GM19397 (cell line): ENCODE data around the gene CNTN3.

Experiments used
- ATAC-seq: cut with Tn5 transposase; IDR thresholded peaks from one replicate; pipeline ENCODE4 v1.9.1; 2021; ENCODE audit warnings: mild to moderate bottlenecking, moderate library complexity; ENCODE audit not compliant: unreplicated experiment

CNTN3 gene

GRCh38 chr3:74611206-74611605 is 3.3 kb downstream of the CNTN3 start:
- no peak for ATAC-seq

GRCh38 chr3:74607803-74608202 is 6.7 kb downstream of the CNTN3 start:
- no peak for ATAC-seq

GRCh38 chr3:74606996-74607395 is 7.5 kb downstream of the CNTN3 start:
- ATAC-seq, result no peak

- no peak for ATAC-seq
Measured at GRCh38 chr3:74605437-74605836, 9.0 kb downstream of the CNTN3 start.

GRCh38 chr3:74603292-74603691 is 11.2 kb downstream of the CNTN3 start:
- no peak for ATAC-seq

- ATAC-seq, result no peak
Measured at GRCh38 chr3:74602471-74602870, 12.0 kb downstream of the CNTN3 start.

- no peak for ATAC-seq
Measured at GRCh38 chr3:74601793-74602192, 12.7 kb downstream of the CNTN3 start.

- ATAC-seq, result no peak
Measured at GRCh38 chr3:74599564-74599963, 14.9 kb downstream of the CNTN3 start.

- ATAC-seq, result no peak
Measured at GRCh38 chr3:74593152-74593551, 21.3 kb downstream of the CNTN3 start.

- no peak for ATAC-seq
Measured at GRCh38 chr3:74592359-74592758, 22.1 kb downstream of the CNTN3 start.

- ATAC-seq, result no peak
Measured at GRCh38 chr3:74591946-74592345, 22.5 kb downstream of the CNTN3 start.

- no peak for ATAC-seq
Measured at GRCh38 chr3:74591342-74591741, 23.1 kb downstream of the CNTN3 start.

- ATAC-seq, result no peak
Measured at GRCh38 chr3:74590620-74591262, 23.7 kb downstream of the CNTN3 start.

GRCh38 chr3:74584782-74585181 is 29.7 kb downstream of the CNTN3 start:
- no peak for ATAC-seq

GRCh38 chr3:74582982-74583381 is 31.5 kb downstream of the CNTN3 start:
- no peak for ATAC-seq

- no peak for ATAC-seq
Measured at GRCh38 chr3:74575857-74576256, 38.6 kb downstream of the CNTN3 start.

GRCh38 chr3:74571118-74571517 is 43.3 kb downstream of the CNTN3 start:
- ATAC-seq, result no peak
